Loucy (cell line): Measurements from ENCODE around the gene UCHL5.

Source experiments
- CTCF ChIP-seq: fragments of 200-600 bp; sonication (generic); conservative IDR thresholded peaks from 2 replicates; pipeline ENCODE4 v1.5.1; 2014; ENCODE audit warnings: mild to moderate bottlenecking, antibody characterized with exemption, low read length
- EZH2phosphoT487 ChIP-seq: fragments of 200-600 bp; IDR thresholded peaks from 2 replicates; pipeline ENCODE4 v1.6.1; 2018; ENCODE audit warnings: antibody characterized with exemption, mild to moderate bottlenecking, moderate library complexity, borderline replicate concordance

DNA sequence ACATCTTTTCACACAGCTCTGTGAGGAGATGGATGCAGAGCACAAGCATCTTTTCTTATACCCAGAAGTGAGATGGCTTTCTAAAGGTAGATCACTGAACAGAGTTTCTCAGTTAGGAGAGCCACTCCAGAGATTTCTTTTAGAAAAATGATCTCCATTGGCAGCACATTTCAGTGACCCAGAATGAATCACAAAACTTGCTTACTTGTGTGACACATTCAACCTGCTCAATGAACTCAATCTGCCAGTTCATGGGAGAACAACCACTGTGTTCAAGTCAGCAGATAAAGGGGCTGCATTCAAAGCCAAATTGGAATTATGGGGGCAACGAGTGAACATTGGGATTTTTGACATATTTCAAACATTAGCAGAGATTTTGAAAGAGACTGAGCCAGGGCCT is 78.3 kb downstream of the UCHL5 start:
- TF ChIP-seq CTCF = no peak
- no peak for TF ChIP-seq EZH2phosphoT487
